Neuronal stem cell (in vitro differentiated cells): ENCODE measurements around the gene MANEAL.

Experiments
- DNase-seq: peaks from one replicate; pipeline ENCODE4 v3.0.0-alpha.2; 2013; ENCODE audit warnings: low spot score
- H2AFZ ChIP-seq: one replicate; pipeline ENCODE4 v1.6.1; 2013; ENCODE audit warnings: mild to moderate bottlenecking, low read length, inconsistent platforms
- H2AK5ac ChIP-seq: 2 replicates; pipeline ENCODE4 v1.6.1; 2013; ENCODE audit warnings: low read depth, mild to moderate bottlenecking, inconsistent platforms, low read length, moderate library complexity, mixed read lengths
- H2BK120ac ChIP-seq: 2 replicates; pipeline ENCODE4 v1.6.1; 2013; ENCODE audit warnings: low read depth, mild to moderate bottlenecking, inconsistent platforms, low read length, moderate library complexity, mixed read lengths
- H2BK12ac ChIP-seq: one replicate; pipeline ENCODE4 v1.6.1; 2013; ENCODE audit warnings: low read length, inconsistent platforms
- H2BK15ac ChIP-seq: 2 replicates; pipeline ENCODE4 v1.6.1; 2013; ENCODE audit warnings: mild to moderate bottlenecking, low read length, inconsistent platforms, mixed read lengths
- H2BK5ac ChIP-seq: one replicate; pipeline ENCODE4 v1.6.1; 2013; ENCODE audit warnings: inconsistent platforms, mild to moderate bottlenecking, low read length, moderate library complexity
- H3K14ac ChIP-seq: one replicate; pipeline ENCODE4 v1.6.1; 2013; ENCODE audit warnings: low read length, inconsistent platforms
- H3K18ac ChIP-seq: 2 replicates; pipeline ENCODE4 v1.6.1; 2013; ENCODE audit warnings: low read length, inconsistent platforms
- H3K23ac ChIP-seq: 2 replicates; pipeline ENCODE4 v1.6.1; 2013; ENCODE audit warnings: low read depth, mild to moderate bottlenecking, mixed read lengths, low read length, inconsistent platforms; ENCODE audit not compliant: poor library complexity
- H3K27ac ChIP-seq: replicated peaks from 3 replicates; pipeline ENCODE4 v1.5.1; 2013; ENCODE audit warnings: low read length, inconsistent platforms
- H3K27me3 ChIP-seq, 3 experiments: 2 replicates each; pipeline ENCODE4 v1.6.1; 2013; ENCODE audit warnings: low read length in 3 of 3, mild to moderate bottlenecking in 2 of 3, inconsistent platforms in 1 of 3, low read depth in 1 of 3, mixed read lengths in 1 of 3, moderate library complexity in 1 of 3; ENCODE audit not compliant: control insufficient read depth in 3 of 3, insufficient read depth in 3 of 3
- H3K36me3 ChIP-seq, 2 donors: replicated peaks in 1 of 2; 2 replicates each; pipeline ENCODE4 v1.6.1; 2013; ENCODE audit warnings: low read length in 2 of 2; ENCODE audit not compliant: control insufficient read depth in 2 of 2, insufficient read depth in 2 of 2
- H3K4ac ChIP-seq: 2 replicates; pipeline ENCODE4 v1.6.1; 2013; ENCODE audit warnings: inconsistent platforms, mild to moderate bottlenecking, low read length, moderate library complexity
- H3K4me1 ChIP-seq, 2 donors: 1 replicate in 1 of 2; 2 replicates in 1 of 2; pipeline ENCODE4 v1.6.1; 2013; ENCODE audit warnings: low read length in 2 of 2, low read depth in 1 of 2; ENCODE audit not compliant: control insufficient read depth in 2 of 2, insufficient read depth in 1 of 2
- H3K4me2 ChIP-seq: one replicate; pipeline ENCODE4 v1.6.1; 2013; ENCODE audit warnings: mild to moderate bottlenecking, low read length, inconsistent platforms; ENCODE audit not compliant: insufficient read depth, poor library complexity, severe bottlenecking
- H3K4me3 ChIP-seq, 2 donors: 2 replicates each; pipeline ENCODE4 v1.5.1; 2013; ENCODE audit warnings: low read length in 2 of 2, mild to moderate bottlenecking in 2 of 2, inconsistent platforms in 1 of 2, moderate library complexity in 1 of 2
- H3K79me1 ChIP-seq: one replicate; pipeline ENCODE4 v1.6.1; 2013; ENCODE audit warnings: low read depth, mild to moderate bottlenecking, inconsistent platforms, low read length, moderate library complexity
- H3K9ac ChIP-seq: one replicate; pipeline ENCODE4 v1.6.1; 2013; ENCODE audit warnings: mild to moderate bottlenecking, low read depth, low read length, inconsistent platforms; ENCODE audit not compliant: poor library complexity
- H3K9me3 ChIP-seq, 2 donors: replicated peaks in 1 of 2; 2 replicates each; pipeline versions ENCODE3 to v1.6.1; 2013; ENCODE audit warnings: low read length in 2 of 2, mild to moderate bottlenecking in 2 of 2, inconsistent platforms in 1 of 2, low read depth in 1 of 2, mixed read lengths in 1 of 2, moderate library complexity in 1 of 2; ENCODE audit not compliant: control insufficient read depth in 2 of 2, insufficient read depth in 1 of 2
- H4K8ac ChIP-seq: one replicate; pipeline ENCODE4 v1.6.1; 2013; ENCODE audit warnings: low read depth, mild to moderate bottlenecking, inconsistent platforms, low read length, moderate library complexity
- H4K91ac ChIP-seq: one replicate; pipeline ENCODE4 v1.6.1; 2013; ENCODE audit warnings: low read length, low read depth, mild to moderate bottlenecking, inconsistent platforms; ENCODE audit not compliant: poor library complexity
- WGBS, 2 donors: extraction: QIAGEN DNeasy Blood & Tissue Kit; methylation state at CpG; one replicate each; pipeline ENCODE4 v1.1.7; 2013; ENCODE audit warnings: missing lambda C conversion rate in 2 of 2, mixed read lengths in 1 of 2; ENCODE audit not compliant: insufficient read length in 2 of 2, insufficient replicate concordance in 1 of 2; ENCODE audit errors: extremely low coverage in 2 of 2; 5-methylcytosine and 5-hydroxymethylcytosine counted together

Gene MANEAL

GRCh38 chr1:37845049-37845646, 51.5 kb downstream of the MANEAL start:
- H4K91ac ChIP-seq = no peak overlapping the region
- H3K23ac ChIP-seq = no peak overlapping the region
- no peak overlapping the region for H2AFZ ChIP-seq
- H3K4me3 ChIP-seq = no peak overlapping the region
- H3K4me1 ChIP-seq = no peaks in the 10 kb centered on the region
- peaks cover 0 to 47% of the 10 kb centered on the region in 2 donors for H3K36me3 ChIP-seq
- no peak overlapping the region for H2BK15ac ChIP-seq
- H4K8ac ChIP-seq = no peak overlapping the region
- no peak overlapping the region for H2AK5ac ChIP-seq
- no peak overlapping the region for H3K14ac ChIP-seq
- H3K4me2 ChIP-seq = no peak overlapping the region
- no peak for DNase-seq
- H2BK120ac ChIP-seq = no peak overlapping the region
- no peak overlapping the region for H2BK12ac ChIP-seq
- no CpG with 5 or more reads among the region's 5 CpGs for WGBS, 2 donors
- H3K9ac ChIP-seq = no peak overlapping the region
- H3K79me1 ChIP-seq = peaks cover 2% of the 10 kb centered on the region
- H3K27ac ChIP-seq = no peak overlapping the region
- no peaks in the 10 kb centered on the region for H3K27me3 ChIP-seq
- no peak overlapping the region for H3K4ac ChIP-seq
- no peak overlapping the region for H3K18ac ChIP-seq
- no peaks in the 10 kb centered on the region for H3K9me3 ChIP-seq
- H2BK5ac ChIP-seq = no peak overlapping the region

- H3K27ac ChIP-seq = no peak overlapping the region
- no peak overlapping the region for H4K91ac ChIP-seq
- no peak overlapping the region for H3K14ac ChIP-seq
- no peak overlapping the region for H3K4ac ChIP-seq
- H2AFZ ChIP-seq = no peak overlapping the region
- no peak for DNase-seq
- WGBS, 2 donors = no CpG with 5 or more reads among the region's 3 CpGs
- no peak overlapping the region for H2AK5ac ChIP-seq
- no peak overlapping the region for H3K4me3 ChIP-seq
- H3K79me1 ChIP-seq = peaks cover 2% of the 10 kb centered on the region
- no peak overlapping the region for H3K4me2 ChIP-seq
- H3K36me3 ChIP-seq = peaks cover 0 to 47% of the 10 kb centered on the region in 2 donors
- no peak overlapping the region for H3K18ac ChIP-seq
- no peak overlapping the region for H2BK5ac ChIP-seq
- H4K8ac ChIP-seq = no peak overlapping the region
- no peak overlapping the region for H2BK12ac ChIP-seq
- H3K27me3 ChIP-seq = no peaks in the 10 kb centered on the region
- H3K4me1 ChIP-seq = no peaks in the 10 kb centered on the region
- H3K9ac ChIP-seq = no peak overlapping the region
- H2BK15ac ChIP-seq = no peak overlapping the region
- no peak overlapping the region for H2BK120ac ChIP-seq
- H3K9me3 ChIP-seq = no peaks in the 10 kb centered on the region
- H3K23ac ChIP-seq = no peak overlapping the region
Observed at GRCh38 chr1:37845786-37846185, 52.1 kb downstream of the MANEAL start.

DNA sequence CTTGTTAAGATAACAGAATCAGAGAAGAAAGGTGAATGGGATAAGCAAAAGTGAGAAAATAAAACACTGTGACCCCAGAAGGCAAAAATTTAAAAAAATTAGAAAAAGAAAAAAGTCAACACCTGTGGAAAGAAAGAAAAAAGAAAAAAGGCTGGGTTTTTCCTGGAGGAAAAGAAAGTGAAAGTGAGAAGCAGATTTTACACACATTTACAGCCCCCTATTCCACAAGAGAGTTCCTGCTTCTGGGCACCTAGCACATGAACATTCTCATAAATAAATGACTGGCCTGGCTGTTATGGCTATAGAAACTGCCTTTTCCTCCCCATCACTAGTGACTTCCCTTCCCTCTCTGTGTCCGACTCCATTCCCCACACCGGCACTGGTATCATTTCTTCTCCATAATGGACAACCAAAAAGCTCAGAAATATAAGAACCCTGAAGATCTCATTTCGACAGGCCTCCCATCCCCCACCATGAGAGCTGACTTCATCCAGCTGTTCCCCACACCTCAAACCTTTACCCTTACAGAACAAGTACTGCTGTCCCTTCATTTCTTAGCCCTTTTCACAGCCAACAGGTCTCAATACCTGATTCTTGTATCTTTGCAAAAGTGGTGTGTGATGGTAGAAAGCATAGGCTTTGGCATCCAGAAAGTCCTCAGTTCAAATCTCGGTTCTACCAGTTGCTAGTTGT, 53.1 kb downstream of the MANEAL start:
- Histone ChIP-seq H3K18ac (no peak overlapping the region), H3K4ac (no peak overlapping the region), H3K36me3 (peaks cover 0 to 49% of the 10 kb centered on the region in 2 donors), H4K91ac (no peak overlapping the region), H4K8ac (no peak overlapping the region), H3K23ac (no peak overlapping the region), H2BK12ac (no peak overlapping the region), H3K27me3 (no peaks in the 10 kb centered on the region), H2AK5ac (no peak overlapping the region), H3K14ac (no peak overlapping the region), H3K27ac (no peak overlapping the region), H3K4me2 (no peak overlapping the region), H2BK120ac (no peak overlapping the region), H3K9ac (no peak overlapping the region), H3K4me3 (no peak overlapping the region), H3K4me1 (no peaks in the 10 kb centered on the region), H3K9me3 (no peaks in the 10 kb centered on the region), H2BK5ac (no peak overlapping the region), H2BK15ac (no peak overlapping the region), H2AFZ (no peak overlapping the region), H3K79me1 (peaks cover 2% of the 10 kb centered on the region)
- no CpG with 5 or more reads among the region's 4 CpGs for WGBS, 2 donors
- DNase-seq = no peak

GRCh38 chr1:37849480-37849879, 55.8 kb downstream of the MANEAL start:
- H3K4me2 ChIP-seq = no peak overlapping the region
- no peak overlapping the region for H2AK5ac ChIP-seq
- WGBS, 2 donors = no CpG with 5 or more reads among the region's 3 CpGs
- no peak overlapping the region for H2BK12ac ChIP-seq
- H2BK5ac ChIP-seq = no peak overlapping the region
- H4K8ac ChIP-seq = no peak overlapping the region
- no peak overlapping the region for H3K23ac ChIP-seq
- no peak overlapping the region for H3K9ac ChIP-seq
- no peak overlapping the region for H2BK15ac ChIP-seq
- H3K27me3 ChIP-seq = no peaks in the 10 kb centered on the region
- H3K4me1 ChIP-seq = no peaks in the 10 kb centered on the region
- H3K18ac ChIP-seq = no peak overlapping the region
- peaks cover 0 to 70% of the 10 kb centered on the region in 2 donors for H3K36me3 ChIP-seq
- H2AFZ ChIP-seq = no peak overlapping the region
- DNase-seq = no peak
- H3K27ac ChIP-seq = no peak overlapping the region
- peaks cover 2% of the 10 kb centered on the region for H3K79me1 ChIP-seq
- no peak overlapping the region for H4K91ac ChIP-seq
- H2BK120ac ChIP-seq = no peak overlapping the region
- H3K4ac ChIP-seq = no peak overlapping the region
- no peak overlapping the region for H3K14ac ChIP-seq
- no peak overlapping the region for H3K4me3 ChIP-seq
- no peaks in the 10 kb centered on the region for H3K9me3 ChIP-seq
